C4-2B (cell line): Measurements from ENCODE around the gene SMIM17.

ENCODE experiments used
- CTCF ChIP-seq: fragments of 450-650 bp; conservative IDR thresholded peaks from 2 replicates; pipeline ENCODE4 v1.5.1; 2017; ENCODE audit warnings: mild to moderate bottlenecking
- ZFX ChIP-seq: fragments of 450-650 bp; IDR thresholded peaks from 2 replicates; pipeline ENCODE4 v1.6.1; 2017

DNA sequence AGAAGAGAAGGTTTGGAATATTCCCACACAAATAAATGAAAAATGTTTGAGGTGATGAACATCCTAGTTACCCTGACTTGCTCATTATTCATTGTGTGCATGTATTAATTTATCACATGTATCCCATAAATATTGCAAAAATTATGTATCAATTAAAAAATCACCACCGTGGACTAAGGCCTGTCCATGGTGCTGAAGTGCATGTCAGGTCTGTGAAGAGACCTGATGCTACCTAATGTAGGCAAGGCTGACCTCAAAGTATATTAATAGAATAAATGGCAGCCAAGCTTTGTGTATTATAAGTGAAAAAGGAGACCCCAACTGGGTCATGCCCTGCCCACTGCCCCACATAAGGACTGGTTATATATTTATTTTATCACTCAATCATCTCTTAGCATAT is 63.0 kb downstream of the SMIM17 start:
- TF ChIP-seq CTCF (no peak), ZFX (no peak)
